Muscle layer of duodenum (tissue), 2 donors: Measurements from ENCODE around the gene CAPN6.

Experiments
- H3K27ac ChIP-seq: one replicate; pipeline ENCODE4 v1.7.0; 2013; ENCODE audit warnings: mild to moderate bottlenecking, low read length
- H3K27me3 ChIP-seq: one replicate; pipeline ENCODE4 v1.7.0; 2013; ENCODE audit warnings: low read depth, mild to moderate bottlenecking, control low read depth, low read length
- H3K36me3 ChIP-seq, 2 donors: one replicate each; pipeline ENCODE4 v1.7.0; 2013; ENCODE audit warnings: low read length in 2 of 2, control low read depth in 1 of 2, mild to moderate bottlenecking in 1 of 2; ENCODE audit not compliant: insufficient read depth in 2 of 2, control insufficient read depth in 1 of 2
- H3K4me1 ChIP-seq, 2 donors: one replicate each; pipeline ENCODE4 v1.7.0; 2013; ENCODE audit warnings: low read length in 2 of 2, mild to moderate bottlenecking in 2 of 2, control low read depth in 1 of 2, moderate library complexity in 1 of 2; ENCODE audit not compliant: insufficient read depth in 2 of 2, control insufficient read depth in 1 of 2
- H3K4me3 ChIP-seq, 2 donors: one replicate each; pipeline ENCODE4 v1.7.0; 2013; ENCODE audit warnings: low read length in 2 of 2, low read depth in 1 of 2, mild to moderate bottlenecking in 1 of 2
- H3K9me3 ChIP-seq, 2 donors: one replicate each; pipeline ENCODE4 v1.7.0; 2013; ENCODE audit warnings: low read length in 2 of 2, control low read depth in 1 of 2, mild to moderate bottlenecking in 1 of 2; ENCODE audit not compliant: control insufficient read depth in 1 of 2
- donor health status: healthy.

CAPN6 gene

DNA sequence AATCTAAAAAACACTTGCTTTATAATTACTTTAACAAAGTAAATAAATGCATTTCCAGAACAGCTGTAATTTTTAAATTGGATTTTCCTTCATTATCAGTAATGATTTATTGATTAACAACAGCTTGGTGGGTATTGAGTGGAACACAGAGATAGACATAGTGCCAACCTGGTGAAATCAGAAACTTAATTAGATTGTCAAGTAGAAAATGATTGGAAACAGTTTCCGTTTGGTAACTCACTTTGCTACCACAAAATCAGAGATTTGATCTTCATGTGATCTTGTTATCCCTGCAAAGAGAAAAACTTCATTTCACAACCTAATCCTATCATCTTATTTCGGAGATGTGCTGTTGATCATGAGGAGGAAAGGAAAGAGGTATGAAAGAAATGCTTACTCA, 70.8 kb downstream of the CAPN6 start:
- Histone ChIP-seq H3K36me3 (no peaks in the 10 kb centered on the region), H3K4me1 (no peaks in the 10 kb centered on the region), H3K9me3 (no peaks in the 10 kb centered on the region), H3K27me3 (no peaks in the 10 kb centered on the region), H3K27ac (no peak overlapping the region), H3K4me3 (no peak overlapping the region)
